B cell (primary cell): Measurements from ENCODE around the gene SAMD4B. TPM values are rescaled to one million over a fixed set of nuclear protein-coding genes. Genes with fewer than 3 reads are reported as not detected.

Experiments
- ATAC-seq: fragments of 200-7000 bp; cut with Tn5 transposase; one replicate; pipeline ENCODE4 v1.10.0; 2021; ENCODE audit warnings: low read depth, mild to moderate bottlenecking, moderate number of reproducible peaks, moderate library complexity
- CTCF ChIA-PET: fragments of 350-600 bp; sonication (Branson Sonifier 250); formaldehyde crosslinking; loops from one replicate; lab custom pipeline; 2021; ENCODE audit warnings: antibody characterized with exemption, inconsistent platforms; lab: Charles Lee
- POLR2A ChIA-PET: fragments of 350-600 bp; sonication (Branson Sonifier 250); formaldehyde crosslinking; loops from one replicate; lab custom pipeline; 2021; ENCODE audit warnings: antibody characterized with exemption; lab: Charles Lee
- DNase-seq: peaks from one replicate; pipeline ENCODE4 v3.0.0; 2013
- H2AFZ ChIP-seq: 2 replicates; pipeline ENCODE4 v1.6.1; 2012; ENCODE audit warnings: mild to moderate bottlenecking, low read depth, low read length; ENCODE audit not compliant: insufficient read depth, poor library complexity, severe bottlenecking
- H3K27ac ChIP-seq, 2 donors: 1 replicate in 1 of 2; 2 replicates in 1 of 2; pipeline ENCODE4 v1.5.1; 2012 to 2013; ENCODE audit warnings: low read length in 2 of 2, mild to moderate bottlenecking in 2 of 2, moderate library complexity in 1 of 2
- H3K27me3 ChIP-seq, 4 experiments: fragments of 200-600 bp in 1 of 4; sonication (generic) in 1 of 4; replicated peaks in 1 of 4; 1 replicate in 2 of 4; 2 replicates in 2 of 4; pipeline versions ENCODE4 v1.6.1 to v1.7.0; 2013 to 2016; ENCODE audit warnings: low read length in 3 of 4, mild to moderate bottlenecking in 2 of 4, mixed read lengths in 1 of 4, moderate library complexity in 1 of 4; ENCODE audit not compliant: insufficient read depth in 4 of 4, control insufficient read depth in 3 of 4; ENCODE audit errors: control extremely low read depth in 1 of 4
- H3K36me3 ChIP-seq, 2 experiments: replicated peaks in 1 of 2; 1 replicate in 1 of 2; 2 replicates in 1 of 2; pipeline versions ENCODE4 v1.6.1 to v1.7.1; 2013; ENCODE audit warnings: low read length in 1 of 2; ENCODE audit not compliant: insufficient read depth in 2 of 2, control insufficient read depth in 1 of 2; ENCODE audit errors: control extremely low read depth in 1 of 2, extremely low read depth in 1 of 2
- H3K4me1 ChIP-seq, 2 donors: fragments of 200-600 bp in 1 of 2; sonication (generic) in 1 of 2; 1 replicate in 1 of 2; 2 replicates in 1 of 2; pipeline versions ENCODE4 v1.5.1 to v1.6.1; 2013 to 2017; ENCODE audit warnings: low read length in 2 of 2; ENCODE audit not compliant: control insufficient read depth in 2 of 2, insufficient read depth in 2 of 2
- H3K4me2 ChIP-seq: replicated peaks from 2 replicates; pipeline ENCODE3; 2012; ENCODE audit warnings: mild to moderate bottlenecking, low read depth, low read length; ENCODE audit not compliant: poor library complexity, severe bottlenecking
- H3K4me3 ChIP-seq, 5 experiments: fragments of 200-600 bp in 1 of 5; sonication (generic) in 1 of 5; 1 replicate in 3 of 5; 2 replicates in 2 of 5; pipeline versions ENCODE4 v1.5.1 to v1.7.0; 2011 to 2016; ENCODE audit warnings: low read length in 4 of 5, mild to moderate bottlenecking in 4 of 5, low read depth in 2 of 5, control low read depth in 1 of 5, moderate library complexity in 1 of 5; ENCODE audit not compliant: insufficient read depth in 1 of 5; ENCODE audit errors: control extremely low read depth in 1 of 5, extremely low read depth in 1 of 5
- H3K79me2 ChIP-seq: fragments of 200-600 bp; sonication (generic); one replicate; pipeline ENCODE4 v1.6.0; 2016; ENCODE audit warnings: low read length; ENCODE audit not compliant: control insufficient read depth, insufficient read depth
- H3K9ac ChIP-seq: fragments of 200-600 bp; sonication (generic); 2 replicates; pipeline ENCODE4 v1.6.1; 2017; ENCODE audit warnings: mild to moderate bottlenecking, low read length, moderate library complexity
- H3K9me3 ChIP-seq, 3 donors: one replicate each; pipeline versions ENCODE4 v1.6.1 to v1.7.1; 2013; ENCODE audit warnings: low read length in 2 of 3; ENCODE audit not compliant: control insufficient read depth in 2 of 3, insufficient read depth in 1 of 3; ENCODE audit errors: control extremely low read depth in 1 of 3
- H4K20me1 ChIP-seq: 2 replicates; pipeline ENCODE4 v1.6.0; 2012; ENCODE audit warnings: mild to moderate bottlenecking, low read length; ENCODE audit not compliant: insufficient read depth, control insufficient read depth, poor library complexity, severe bottlenecking
- H3K27ac Mint-ChIP-seq: one replicate; pipeline ENCODE4 v1.8.0; 2021; ENCODE audit warnings: mixed read lengths
- H3K27me3 Mint-ChIP-seq: one replicate; pipeline ENCODE4 v1.8.0; 2021; ENCODE audit warnings: mixed read lengths
- H3K4me1 Mint-ChIP-seq: one replicate; pipeline ENCODE4 v1.8.0; 2021; ENCODE audit warnings: mixed read lengths
- H3K4me3 Mint-ChIP-seq: one replicate; pipeline ENCODE4 v1.8.0; 2021; ENCODE audit warnings: mixed read lengths
- H3K9me3 Mint-ChIP-seq: one replicate; pipeline ENCODE4 v1.8.0; 2022; ENCODE audit warnings: mixed read lengths; ENCODE audit not compliant: insufficient read depth
- CTCF ChIP-seq: fragments of 200-600 bp; IDR thresholded peaks from one replicate; pipeline ENCODE4 v1.8.0; 2022; ENCODE audit warnings: antibody characterized with exemption, mild to moderate bottlenecking
- EZH2 ChIP-seq: IDR thresholded peaks from 2 replicates; pipeline ENCODE4 v1.6.1; 2012; ENCODE audit warnings: borderline replicate concordance, low read depth, mild to moderate bottlenecking, moderate library complexity, low read length; ENCODE audit not compliant: insufficient read depth, poor library complexity, severe bottlenecking
- WGBS: methylation state at CpG from one replicate; pipeline ENCODE4 v1.1.5; 2013; ENCODE audit warnings: missing lambda C conversion rate; ENCODE audit not compliant: insufficient coverage; 5-methylcytosine and 5-hydroxymethylcytosine counted together
- intact Hi-C: fragments of 100-400 bp; cut with micrococcal nuclease; formaldehyde crosslinking; loops from one replicate; pipeline ENCODE4 v1.10.0; 2022
- polyA plus RNA-seq: library from polyadenylated mRNA; depleted of rRNA; stranded (reverse); fragments of >200 nt; gene quantifications from 2 replicates; pipeline ENCODE4 v1.2.3, GENCODE V29; 2012
- total RNA-seq, 2 donors: library from RNA; stranded (reverse); fragments of 120-200 nt in 1 of 2; gene quantifications; 1 replicate in 1 of 2; 2 replicates in 1 of 2; pipeline versions ENCODE4 v1.2.3 to v1.2.4, GENCODE V29; 2013 to 2022

Gene SAMD4B
- total and polyA plus RNA-seq, 2 donors (not counting 1 experiment from before 2014, with no cell fraction given): 87.3 to 90.0 TPM

GRCh38 chr19:39423258-39424086, 81.3 kb downstream of the SAMD4B start:
- Histone ChIP-seq H3K27me3 (no peaks in the 10 kb centered on the region), H3K36me3 (peaks cover 3 to 36% of the 10 kb centered on the region in 2 experiments), H3K4me1 (no peaks in the 10 kb centered on the region), H3K9me3 (no peaks in the 10 kb centered on the region), H3K79me2 (no peaks in the 10 kb centered on the region), H2AFZ (no peak overlapping the region), H3K9ac (no peak overlapping the region), H3K27ac (no peak overlapping the region), H4K20me1 (no peaks in the 10 kb centered on the region), H3K4me3 (no peak overlapping the region), H3K4me2 (no peak overlapping the region)
- H3K27ac Mint-ChIP-seq: no peak overlapping the region
- CTCF ChIA-PET: interaction anchor here (1.4 to 1.6 kb wide), 2 partner anchors 9 to 12 kb away, joined by 4 read pairs; partner anchors contain the start of gene PLEKHG2
- H3K4me3 Mint-ChIP-seq: no peak overlapping the region
- no peak for ATAC-seq
- 93% methylated on average over 34 of the region's 35 CpGs for WGBS
- no peaks in the 10 kb centered on the region for H3K27me3 Mint-ChIP-seq
- H3K4me1 Mint-ChIP-seq: no peaks in the 10 kb centered on the region
- POLR2A ChIA-PET: interaction anchor here (0.6 kb wide), 1 partner anchor 82 kb away, joined by 3 read pairs; no protein-coding TSS in a partner anchor
- no peak for DNase-seq
- TF ChIP-seq EZH2 (no peak), CTCF (no peak)
- intact Hi-C loops: no loop called here
- no peaks in the 10 kb centered on the region for H3K9me3 Mint-ChIP-seq

GRCh38 chr19:39424934-39425333, 82.7 kb downstream of the SAMD4B start:
- Histone ChIP-seq H3K4me1 (no peaks in the 10 kb centered on the region), H3K9ac (no peak overlapping the region), H3K4me2 (no peak overlapping the region), H3K27me3 (no peaks in the 10 kb centered on the region), H3K79me2 (no peaks in the 10 kb centered on the region), H3K4me3 (no peak overlapping the region), H3K9me3 (no peaks in the 10 kb centered on the region), H3K36me3 (peaks cover 3 to 27% of the 10 kb centered on the region in 2 experiments), H2AFZ (no peak overlapping the region), H3K27ac (no peak overlapping the region), H4K20me1 (no peaks in the 10 kb centered on the region)
- WGBS: 96% methylated on average over 11 of the region's 16 CpGs
- TF ChIP-seq EZH2 (no peak), CTCF (no peak)
- H3K27ac Mint-ChIP-seq: no peak overlapping the region
- H3K27me3 Mint-ChIP-seq: no peaks in the 10 kb centered on the region
- ChIA-PET POLR2A (interaction anchor here (0.6 kb wide), 2 partner anchors 20 to 88 kb away, joined by 3 to 4 read pairs; no protein-coding TSS in a partner anchor), CTCF (interaction anchor here (1.6 kb wide), 1 partner anchor 13 kb away, joined by 4 read pairs; the partner anchor contains the start of gene PLEKHG2)
- DNase-seq: no peak
- no peaks in the 10 kb centered on the region for H3K9me3 Mint-ChIP-seq
- ATAC-seq: no peak
- H3K4me1 Mint-ChIP-seq: no peaks in the 10 kb centered on the region
- intact Hi-C loops: no loop called here
- H3K4me3 Mint-ChIP-seq: no peak overlapping the region
